HL-60 (cell line): ENCODE measurements around the gene EIF1.

Experiments
- SPI1 ChIP-seq: IDR thresholded peaks from 2 replicates; pipeline ENCODE4 v1.6.1; 2012; ENCODE audit warnings: low read depth, mild to moderate bottlenecking, borderline replicate concordance
- TF ChIP-seq, protein P1 (sequence below): IDR thresholded peaks from 2 replicates; pipeline ENCODE4 v1.6.1; 2012; ENCODE audit warnings: low read depth; ENCODE audit not compliant: insufficient replicate concordance

DNA sequence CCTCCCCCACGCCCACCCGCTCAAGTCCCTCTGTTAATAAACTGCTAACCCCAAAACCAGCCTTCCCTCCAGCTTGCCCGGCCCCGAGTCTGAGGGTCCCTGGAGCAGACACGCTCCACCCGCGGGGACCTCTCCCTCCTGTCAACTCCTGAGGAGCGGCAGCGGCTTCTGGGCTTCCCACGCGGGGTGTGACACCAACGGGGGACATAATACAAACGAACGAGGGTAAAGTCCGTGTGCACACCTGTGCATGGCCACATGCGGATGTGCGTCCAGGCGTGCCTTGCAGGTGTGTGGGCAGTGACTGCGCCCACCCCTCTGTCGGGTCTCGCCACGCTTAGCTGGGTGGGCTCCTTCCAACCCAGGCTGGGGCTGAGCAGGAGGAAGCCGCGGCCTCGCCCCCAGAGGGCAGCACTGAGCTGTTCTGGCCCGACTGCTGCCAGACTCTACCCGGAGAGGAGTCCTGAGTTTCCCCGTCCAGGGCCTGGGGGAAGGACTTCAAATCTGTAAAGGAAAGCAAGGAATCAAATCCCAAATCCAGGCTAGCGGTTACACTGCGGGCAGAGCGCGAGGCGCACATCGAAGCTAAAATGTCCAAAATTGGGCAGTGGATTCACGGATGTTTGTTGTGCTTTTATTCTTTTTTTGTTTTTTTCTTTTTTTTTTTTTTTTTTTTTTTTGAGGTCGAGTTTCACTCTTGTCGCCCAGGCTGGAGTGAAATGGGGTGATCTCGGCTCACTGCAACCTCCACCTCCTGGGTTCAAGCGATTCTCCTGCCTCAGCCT lies 40.1 kb upstream of the EIF1 start:
- TF ChIP-seq, protein P1, sequence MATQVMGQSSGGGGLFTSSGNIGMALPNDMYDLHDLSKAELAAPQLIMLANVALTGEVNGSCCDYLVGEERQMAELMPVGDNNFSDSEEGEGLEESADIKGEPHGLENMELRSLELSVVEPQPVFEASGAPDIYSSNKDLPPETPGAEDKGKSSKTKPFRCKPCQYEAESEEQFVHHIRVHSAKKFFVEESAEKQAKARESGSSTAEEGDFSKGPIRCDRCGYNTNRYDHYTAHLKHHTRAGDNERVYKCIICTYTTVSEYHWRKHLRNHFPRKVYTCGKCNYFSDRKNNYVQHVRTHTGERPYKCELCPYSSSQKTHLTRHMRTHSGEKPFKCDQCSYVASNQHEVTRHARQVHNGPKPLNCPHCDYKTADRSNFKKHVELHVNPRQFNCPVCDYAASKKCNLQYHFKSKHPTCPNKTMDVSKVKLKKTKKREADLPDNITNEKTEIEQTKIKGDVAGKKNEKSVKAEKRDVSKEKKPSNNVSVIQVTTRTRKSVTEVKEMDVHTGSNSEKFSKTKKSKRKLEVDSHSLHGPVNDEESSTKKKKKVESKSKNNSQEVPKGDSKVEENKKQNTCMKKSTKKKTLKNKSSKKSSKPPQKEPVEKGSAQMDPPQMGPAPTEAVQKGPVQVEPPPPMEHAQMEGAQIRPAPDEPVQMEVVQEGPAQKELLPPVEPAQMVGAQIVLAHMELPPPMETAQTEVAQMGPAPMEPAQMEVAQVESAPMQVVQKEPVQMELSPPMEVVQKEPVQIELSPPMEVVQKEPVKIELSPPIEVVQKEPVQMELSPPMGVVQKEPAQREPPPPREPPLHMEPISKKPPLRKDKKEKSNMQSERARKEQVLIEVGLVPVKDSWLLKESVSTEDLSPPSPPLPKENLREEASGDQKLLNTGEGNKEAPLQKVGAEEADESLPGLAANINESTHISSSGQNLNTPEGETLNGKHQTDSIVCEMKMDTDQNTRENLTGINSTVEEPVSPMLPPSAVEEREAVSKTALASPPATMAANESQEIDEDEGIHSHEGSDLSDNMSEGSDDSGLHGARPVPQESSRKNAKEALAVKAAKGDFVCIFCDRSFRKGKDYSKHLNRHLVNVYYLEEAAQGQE = no peak
- no peak for TF ChIP-seq SPI1
